H9 (cell line): Measurements from ENCODE around the gene NGB. TPM values are rescaled to one million over a fixed set of nuclear protein-coding genes. Genes with fewer than 3 reads are reported as not detected.

Experiments
- DNase-seq: peaks from one replicate; pipeline ENCODE4 v3.0.0-alpha.2; 2017
- H2AFZ ChIP-seq: one replicate; pipeline ENCODE4 v1.6.1; 2013; ENCODE audit warnings: mild to moderate bottlenecking, low read length, control low read depth, moderate library complexity
- H2AK5ac ChIP-seq: 2 replicates; pipeline ENCODE4 v1.6.1; 2013; ENCODE audit warnings: low read length, control low read depth, mixed read lengths; ENCODE audit not compliant: insufficient read length
- H2BK120ac ChIP-seq: one replicate; pipeline ENCODE4 v1.6.1; 2013; ENCODE audit warnings: low read depth, mild to moderate bottlenecking, low read length, control low read depth, inconsistent platforms; ENCODE audit not compliant: poor library complexity, severe bottlenecking
- H2BK12ac ChIP-seq: 2 replicates; pipeline ENCODE4 v1.6.1; 2013; ENCODE audit warnings: low read length, control low read depth, mixed read lengths, low read depth; ENCODE audit not compliant: insufficient read length
- H2BK15ac ChIP-seq: 2 replicates; pipeline ENCODE4 v1.6.1; 2013; ENCODE audit warnings: low read depth, low read length, control low read depth
- H2BK20ac ChIP-seq: one replicate; pipeline ENCODE4 v1.6.1; 2013; ENCODE audit warnings: low read depth, mild to moderate bottlenecking, low read length, control low read depth, inconsistent platforms; ENCODE audit not compliant: poor library complexity, severe bottlenecking
- H2BK5ac ChIP-seq: 2 replicates; pipeline ENCODE4 v1.6.1; 2013; ENCODE audit warnings: low read length, control low read depth, mixed read lengths; ENCODE audit not compliant: insufficient read length
- H3K14ac ChIP-seq: 2 replicates; pipeline ENCODE4 v1.6.1; 2013; ENCODE audit warnings: low read length, control low read depth; ENCODE audit not compliant: insufficient read depth
- H3K18ac ChIP-seq: 2 replicates; pipeline ENCODE4 v1.6.1; 2013; ENCODE audit warnings: low read depth, mild to moderate bottlenecking, mixed read lengths, low read length, control low read depth; ENCODE audit not compliant: insufficient read length
- H3K23ac ChIP-seq: 2 replicates; pipeline ENCODE4 v1.6.1; 2013; ENCODE audit warnings: low read length, control low read depth, mixed read lengths, low read depth; ENCODE audit not compliant: insufficient read length
- H3K23me2 ChIP-seq: 2 replicates; pipeline ENCODE4 v1.6.1; 2013; ENCODE audit warnings: low read depth, mild to moderate bottlenecking, mixed read lengths, low read length, control low read depth; ENCODE audit not compliant: insufficient read length, poor library complexity, severe bottlenecking
- H3K27ac ChIP-seq: 2 replicates; pipeline ENCODE4 v1.5.1; 2013; ENCODE audit warnings: low read length, control low read depth, mixed read lengths, low read depth; ENCODE audit not compliant: insufficient read length
- H3K27me3 ChIP-seq: 2 replicates; pipeline ENCODE4 v1.6.1; 2013; ENCODE audit warnings: low read length, control low read depth, inconsistent platforms; ENCODE audit not compliant: insufficient read depth
- H3K4ac ChIP-seq: 2 replicates; pipeline ENCODE4 v1.6.1; 2013; ENCODE audit warnings: low read depth, mild to moderate bottlenecking, control low read depth, inconsistent platforms, low read length, moderate library complexity
- H3K4me1 ChIP-seq: 2 replicates; pipeline ENCODE4 v1.6.1; 2013; ENCODE audit warnings: low read length, control low read depth, inconsistent platforms; ENCODE audit not compliant: insufficient read depth
- H3K4me2 ChIP-seq: 2 replicates; pipeline ENCODE4 v1.6.1; 2013; ENCODE audit warnings: low read length, control low read depth, mixed read lengths; ENCODE audit not compliant: insufficient read length, insufficient read depth
- H3K56ac ChIP-seq: 2 replicates; pipeline ENCODE4 v1.6.1; 2013; ENCODE audit warnings: low read depth, mild to moderate bottlenecking, mixed read lengths, low read length, control low read depth; ENCODE audit not compliant: insufficient read length
- H3K79me1 ChIP-seq: 2 replicates; pipeline ENCODE4 v1.6.1; 2013; ENCODE audit warnings: low read depth, mild to moderate bottlenecking, moderate library complexity, low read length, control low read depth, inconsistent platforms; ENCODE audit not compliant: insufficient read depth, poor library complexity, severe bottlenecking
- H3K79me2 ChIP-seq: 2 replicates; pipeline ENCODE4 v1.6.1; 2013; ENCODE audit warnings: low read length, control low read depth, inconsistent platforms; ENCODE audit not compliant: insufficient read depth
- H3K9ac ChIP-seq: 2 replicates; pipeline ENCODE4 v1.6.1; 2013; ENCODE audit warnings: low read length, control low read depth, mixed read lengths; ENCODE audit not compliant: insufficient read length; ENCODE audit errors: extremely low read depth
- H3K9me3 ChIP-seq: one replicate; pipeline ENCODE4 v1.6.1; 2013; ENCODE audit warnings: low read depth, low read length, inconsistent platforms; ENCODE audit not compliant: control insufficient read depth
- H3T11ph ChIP-seq: one replicate; pipeline ENCODE4 v1.6.1; 2013; ENCODE audit warnings: mild to moderate bottlenecking, low read length, control low read depth, inconsistent platforms
- H4K20me1 ChIP-seq: one replicate; pipeline ENCODE4 v1.6.1; 2013; ENCODE audit not compliant: control insufficient read depth, insufficient read length, insufficient read depth
- H4K5ac ChIP-seq: 2 replicates; pipeline ENCODE4 v1.6.1; 2013; ENCODE audit warnings: low read depth, mild to moderate bottlenecking, mixed read lengths, low read length, control low read depth; ENCODE audit not compliant: insufficient read length
- H4K8ac ChIP-seq: replicated peaks from 2 replicates; pipeline ENCODE4 v1.6.1; 2013; ENCODE audit warnings: low read length, control low read depth, mixed read lengths, low read depth; ENCODE audit not compliant: insufficient read length
- H4K91ac ChIP-seq: 2 replicates; pipeline ENCODE4 v1.6.1; 2013; ENCODE audit warnings: low read depth, mild to moderate bottlenecking, moderate library complexity, mixed read lengths, low read length, control low read depth; ENCODE audit not compliant: insufficient read length
- H3K27ac Mint-ChIP-seq, 3 experiments: 2 replicates in 2 of 3; 3 replicates in 1 of 3; pipeline ENCODE4 v1.8.0; 2020 to 2021; ENCODE audit warnings: mixed read lengths in 3 of 3, mild to moderate bottlenecking in 1 of 3, moderate library complexity in 1 of 3
- H3K27me3 Mint-ChIP-seq: 2 replicates; pipeline ENCODE4 v1.8.0; 2021; ENCODE audit warnings: low read depth, mild to moderate bottlenecking, moderate library complexity, mixed read lengths
- H3K36me3 Mint-ChIP-seq, 3 experiments: 2 replicates in 2 of 3; 3 replicates in 1 of 3; pipeline ENCODE4 v1.8.0; 2020 to 2021; ENCODE audit warnings: low read depth in 3 of 3, mixed read lengths in 3 of 3; ENCODE audit not compliant: insufficient read depth in 1 of 3
- H3K4me1 Mint-ChIP-seq, 2 experiments: 2 replicates each; pipeline ENCODE4 v1.8.0; 2020; ENCODE audit warnings: mixed read lengths in 2 of 2
- H3K4me3 Mint-ChIP-seq, 2 experiments: 2 replicates in 1 of 2; 3 replicates in 1 of 2; pipeline ENCODE4 v1.8.0; 2020 to 2021; ENCODE audit warnings: mild to moderate bottlenecking in 2 of 2, mixed read lengths in 2 of 2, moderate library complexity in 1 of 2
- H3K9me3 Mint-ChIP-seq, 2 experiments: 2 replicates in 1 of 2; 3 replicates in 1 of 2; pipeline ENCODE4 v1.8.0; 2020; ENCODE audit warnings: mild to moderate bottlenecking in 2 of 2, mixed read lengths in 2 of 2, moderate library complexity in 1 of 2
- WGBS: extraction: QIAGEN DNeasy Blood & Tissue Kit; methylation state at CpG from one replicate; pipeline ENCODE4 v1.1.7; 2013; ENCODE audit warnings: missing lambda C conversion rate, low lambda C conversion rate, mixed read lengths; ENCODE audit not compliant: insufficient read length; ENCODE audit errors: extremely low coverage; 5-methylcytosine and 5-hydroxymethylcytosine counted together
- total RNA-seq: library from RNA; stranded (reverse); gene quantifications from 2 replicates; pipeline ENCODE4 v1.2.1, GENCODE V29; 2021
- TF ChIP-seq, protein P1 (sequence below): fragments of 200-600 bp; sonication (generic); conservative IDR thresholded peaks from 3 replicates; pipeline ENCODE4 v1.8.0; 2021; ENCODE audit warnings: antibody characterized with exemption, mild to moderate bottlenecking

The NGB gene
- total RNA-seq, 1 experiment from 2014 or later = 0.26 TPM

DNA sequence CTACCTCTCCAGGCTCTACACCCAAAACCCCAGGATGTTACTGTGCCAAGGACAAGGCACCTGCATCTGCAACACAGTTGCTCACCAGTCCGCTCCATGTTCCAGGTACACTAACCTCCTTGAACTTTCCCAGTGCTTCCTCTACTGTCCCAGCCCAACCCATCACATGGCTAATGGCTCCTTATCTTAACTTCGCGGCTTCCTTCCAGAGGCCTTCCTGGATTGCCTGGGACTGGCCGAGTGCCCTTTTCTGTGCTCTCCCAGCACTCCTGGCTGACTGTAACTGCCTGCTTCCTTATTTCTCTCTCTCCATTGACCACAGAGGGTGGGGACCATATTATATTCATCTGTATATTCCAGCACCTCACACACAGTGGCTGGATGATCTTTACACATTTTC, 28.8 kb upstream of the NGB start:
- Histone ChIP-seq H2BK12ac (no peak overlapping the region), H3K23ac (no peak overlapping the region), H4K20me1 (no peaks in the 10 kb centered on the region), H3K9ac (no peak overlapping the region), H3K27ac (no peak overlapping the region), H2BK120ac (no peak overlapping the region), H3K14ac (no peak overlapping the region), H2BK5ac (no peak overlapping the region), H3K27me3 (no peaks in the 10 kb centered on the region), H4K8ac (no peak overlapping the region), H4K91ac (no peak overlapping the region), H3K9me3 (no peaks in the 10 kb centered on the region), H3K18ac (no peak overlapping the region), H3K79me2 (no peaks in the 10 kb centered on the region), H3K23me2 (no peaks in the 10 kb centered on the region), H4K5ac (no peak overlapping the region), H3T11ph (no peak overlapping the region), H3K4me2 (no peak overlapping the region), H2BK20ac (no peak overlapping the region), H2BK15ac (no peak overlapping the region), H2AFZ (no peak overlapping the region), H3K4ac (no peak overlapping the region), H3K56ac (no peak overlapping the region), H2AK5ac (no peak overlapping the region), H3K79me1 (no peaks in the 10 kb centered on the region), H3K4me1 (no peaks in the 10 kb centered on the region)
- DNase-seq = no peak
- peaks cover 5% of the 10 kb centered on the region in 2 experiments for H3K4me1 Mint-ChIP-seq
- peaks cover 7 to 38% (median 27%) of the 10 kb centered on the region in 3 experiments for H3K36me3 Mint-ChIP-seq
- peak overlapping the region in 1 of 3 experiments; percentile 49; a peak in 1 of 7 replicates for H3K27ac Mint-ChIP-seq
- no peak overlapping the region for H3K4me3 Mint-ChIP-seq
- H3K9me3 Mint-ChIP-seq = no peaks in the 10 kb centered on the region
- TF ChIP-seq, protein P1, sequence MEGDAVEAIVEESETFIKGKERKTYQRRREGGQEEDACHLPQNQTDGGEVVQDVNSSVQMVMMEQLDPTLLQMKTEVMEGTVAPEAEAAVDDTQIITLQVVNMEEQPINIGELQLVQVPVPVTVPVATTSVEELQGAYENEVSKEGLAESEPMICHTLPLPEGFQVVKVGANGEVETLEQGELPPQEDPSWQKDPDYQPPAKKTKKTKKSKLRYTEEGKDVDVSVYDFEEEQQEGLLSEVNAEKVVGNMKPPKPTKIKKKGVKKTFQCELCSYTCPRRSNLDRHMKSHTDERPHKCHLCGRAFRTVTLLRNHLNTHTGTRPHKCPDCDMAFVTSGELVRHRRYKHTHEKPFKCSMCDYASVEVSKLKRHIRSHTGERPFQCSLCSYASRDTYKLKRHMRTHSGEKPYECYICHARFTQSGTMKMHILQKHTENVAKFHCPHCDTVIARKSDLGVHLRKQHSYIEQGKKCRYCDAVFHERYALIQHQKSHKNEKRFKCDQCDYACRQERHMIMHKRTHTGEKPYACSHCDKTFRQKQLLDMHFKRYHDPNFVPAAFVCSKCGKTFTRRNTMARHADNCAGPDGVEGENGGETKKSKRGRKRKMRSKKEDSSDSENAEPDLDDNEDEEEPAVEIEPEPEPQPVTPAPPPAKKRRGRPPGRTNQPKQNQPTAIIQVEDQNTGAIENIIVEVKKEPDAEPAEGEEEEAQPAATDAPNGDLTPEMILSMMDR = no peak
- WGBS = no CpG with 5 or more reads among the region's 4 CpGs
- H3K27me3 Mint-ChIP-seq = no peaks in the 10 kb centered on the region
